ENCODE data around the gene P2RY4.

GRCh38 chrX:70255452-70255851 lies 4.6 kb downstream of the P2RY4 start:
- no peak for TF ChIP-seq CTCF (IDR thresholded peaks at IDR 0.05)
- TF ChIP-seq EZH2 (IDR thresholded peaks at IDR 0.05; ENCODE audit: borderline replicate concordance, insufficient read depth, low read depth, low read length, poor library complexity, severe bottlenecking): no peak
